B cell (primary cell): ENCODE data around the gene DPP10. TPM values are rescaled to one million over a fixed set of nuclear protein-coding genes. Genes with fewer than 3 reads are reported as not detected.

ENCODE experiments used
- ATAC-seq: fragments of 200-7000 bp; cut with Tn5 transposase; one replicate; pipeline ENCODE4 v1.10.0; 2021; ENCODE audit warnings: low read depth, mild to moderate bottlenecking, moderate number of reproducible peaks, moderate library complexity
- CTCF ChIA-PET: fragments of 350-600 bp; sonication (Branson Sonifier 250); formaldehyde crosslinking; loops from one replicate; lab custom pipeline; 2021; ENCODE audit warnings: antibody characterized with exemption, inconsistent platforms; lab: Charles Lee
- POLR2A ChIA-PET: fragments of 350-600 bp; sonication (Branson Sonifier 250); formaldehyde crosslinking; loops from one replicate; lab custom pipeline; 2021; ENCODE audit warnings: antibody characterized with exemption; lab: Charles Lee
- DNase-seq: peaks from one replicate; pipeline ENCODE4 v3.0.0; 2013
- H2AFZ ChIP-seq: 2 replicates; pipeline ENCODE4 v1.6.1; 2012; ENCODE audit warnings: mild to moderate bottlenecking, low read depth, low read length; ENCODE audit not compliant: insufficient read depth, poor library complexity, severe bottlenecking
- H3K27ac ChIP-seq, 2 donors: 1 replicate in 1 of 2; 2 replicates in 1 of 2; pipeline ENCODE4 v1.5.1; 2012 to 2013; ENCODE audit warnings: low read length in 2 of 2, mild to moderate bottlenecking in 2 of 2, moderate library complexity in 1 of 2
- H3K27me3 ChIP-seq, 4 experiments: fragments of 200-600 bp in 1 of 4; sonication (generic) in 1 of 4; replicated peaks in 1 of 4; 1 replicate in 2 of 4; 2 replicates in 2 of 4; pipeline versions ENCODE4 v1.6.1 to v1.7.0; 2013 to 2016; ENCODE audit warnings: low read length in 3 of 4, mild to moderate bottlenecking in 2 of 4, mixed read lengths in 1 of 4, moderate library complexity in 1 of 4; ENCODE audit not compliant: insufficient read depth in 4 of 4, control insufficient read depth in 3 of 4; ENCODE audit errors: control extremely low read depth in 1 of 4
- H3K36me3 ChIP-seq, 2 experiments: replicated peaks in 1 of 2; 1 replicate in 1 of 2; 2 replicates in 1 of 2; pipeline versions ENCODE4 v1.6.1 to v1.7.1; 2013; ENCODE audit warnings: low read length in 1 of 2; ENCODE audit not compliant: insufficient read depth in 2 of 2, control insufficient read depth in 1 of 2; ENCODE audit errors: control extremely low read depth in 1 of 2, extremely low read depth in 1 of 2
- H3K4me1 ChIP-seq, 2 donors: fragments of 200-600 bp in 1 of 2; sonication (generic) in 1 of 2; 1 replicate in 1 of 2; 2 replicates in 1 of 2; pipeline versions ENCODE4 v1.5.1 to v1.6.1; 2013 to 2017; ENCODE audit warnings: low read length in 2 of 2; ENCODE audit not compliant: control insufficient read depth in 2 of 2, insufficient read depth in 2 of 2
- H3K4me2 ChIP-seq: replicated peaks from 2 replicates; pipeline ENCODE3; 2012; ENCODE audit warnings: mild to moderate bottlenecking, low read depth, low read length; ENCODE audit not compliant: poor library complexity, severe bottlenecking
- H3K4me3 ChIP-seq, 5 experiments: fragments of 200-600 bp in 1 of 5; sonication (generic) in 1 of 5; 1 replicate in 3 of 5; 2 replicates in 2 of 5; pipeline versions ENCODE4 v1.5.1 to v1.7.0; 2011 to 2016; ENCODE audit warnings: low read length in 4 of 5, mild to moderate bottlenecking in 4 of 5, low read depth in 2 of 5, control low read depth in 1 of 5, moderate library complexity in 1 of 5; ENCODE audit not compliant: insufficient read depth in 1 of 5; ENCODE audit errors: control extremely low read depth in 1 of 5, extremely low read depth in 1 of 5
- H3K79me2 ChIP-seq: fragments of 200-600 bp; sonication (generic); one replicate; pipeline ENCODE4 v1.6.0; 2016; ENCODE audit warnings: low read length; ENCODE audit not compliant: control insufficient read depth, insufficient read depth
- H3K9ac ChIP-seq: fragments of 200-600 bp; sonication (generic); 2 replicates; pipeline ENCODE4 v1.6.1; 2017; ENCODE audit warnings: mild to moderate bottlenecking, low read length, moderate library complexity
- H3K9me3 ChIP-seq, 3 donors: one replicate each; pipeline versions ENCODE4 v1.6.1 to v1.7.1; 2013; ENCODE audit warnings: low read length in 2 of 3; ENCODE audit not compliant: control insufficient read depth in 2 of 3, insufficient read depth in 1 of 3; ENCODE audit errors: control extremely low read depth in 1 of 3
- H4K20me1 ChIP-seq: 2 replicates; pipeline ENCODE4 v1.6.0; 2012; ENCODE audit warnings: mild to moderate bottlenecking, low read length; ENCODE audit not compliant: insufficient read depth, control insufficient read depth, poor library complexity, severe bottlenecking
- H3K27ac Mint-ChIP-seq: one replicate; pipeline ENCODE4 v1.8.0; 2021; ENCODE audit warnings: mixed read lengths
- H3K27me3 Mint-ChIP-seq: one replicate; pipeline ENCODE4 v1.8.0; 2021; ENCODE audit warnings: mixed read lengths
- H3K4me1 Mint-ChIP-seq: one replicate; pipeline ENCODE4 v1.8.0; 2021; ENCODE audit warnings: mixed read lengths
- H3K4me3 Mint-ChIP-seq: one replicate; pipeline ENCODE4 v1.8.0; 2021; ENCODE audit warnings: mixed read lengths
- H3K9me3 Mint-ChIP-seq: one replicate; pipeline ENCODE4 v1.8.0; 2022; ENCODE audit warnings: mixed read lengths; ENCODE audit not compliant: insufficient read depth
- EZH2 ChIP-seq: IDR thresholded peaks from 2 replicates; pipeline ENCODE4 v1.6.1; 2012; ENCODE audit warnings: borderline replicate concordance, low read depth, mild to moderate bottlenecking, moderate library complexity, low read length; ENCODE audit not compliant: insufficient read depth, poor library complexity, severe bottlenecking
- WGBS: methylation state at CpG from one replicate; pipeline ENCODE4 v1.1.5; 2013; ENCODE audit warnings: missing lambda C conversion rate; ENCODE audit not compliant: insufficient coverage; 5-methylcytosine and 5-hydroxymethylcytosine counted together
- intact Hi-C: fragments of 100-400 bp; cut with micrococcal nuclease; formaldehyde crosslinking; loops from one replicate; pipeline ENCODE4 v1.10.0; 2022
- polyA plus RNA-seq: library from polyadenylated mRNA; depleted of rRNA; stranded (reverse); fragments of >200 nt; gene quantifications from 2 replicates; pipeline ENCODE4 v1.2.3, GENCODE V29; 2012
- total RNA-seq, 2 donors: library from RNA; stranded (reverse); fragments of 120-200 nt in 1 of 2; gene quantifications; 1 replicate in 1 of 2; 2 replicates in 1 of 2; pipeline versions ENCODE4 v1.2.3 to v1.2.4, GENCODE V29; 2013 to 2022
- TF ChIP-seq, protein P1 (sequence below): fragments of 200-600 bp; IDR thresholded peaks from one replicate; pipeline ENCODE4 v1.8.0; 2022; ENCODE audit warnings: antibody characterized with exemption, mild to moderate bottlenecking

Gene DPP10
- total and polyA plus RNA-seq, 2 donors (not counting 1 experiment from before 2014, with no cell fraction given) = not detected

DNA sequence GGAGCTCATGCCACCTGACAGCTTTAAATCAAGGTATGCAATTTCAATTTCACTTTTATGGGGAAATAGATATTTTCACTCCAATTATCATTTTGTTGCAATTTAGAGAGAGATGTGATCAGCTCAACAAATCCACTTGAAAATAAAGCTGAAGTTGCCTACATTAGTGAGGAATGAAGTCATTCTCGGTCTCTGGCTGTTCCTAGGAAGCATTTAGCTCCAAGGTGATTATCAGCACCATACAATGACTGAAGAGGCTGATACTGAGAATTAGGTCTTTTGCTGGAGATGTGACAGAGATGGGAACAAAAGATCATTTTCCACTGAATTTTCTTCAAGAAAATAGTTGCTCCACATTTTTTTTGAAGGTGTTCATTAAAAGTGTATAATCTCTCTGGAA, 1303.7 kb downstream of the DPP10 start:
- intact Hi-C loops = no loop called here
- ATAC-seq = no peak
- Histone ChIP-seq H3K9me3 (no peaks in the 10 kb centered on the region), H3K27me3 (no peaks in the 10 kb centered on the region), H3K36me3 (no peaks in the 10 kb centered on the region), H2AFZ (no peak overlapping the region), H3K4me1 (no peaks in the 10 kb centered on the region), H3K4me3 (no peak overlapping the region), H3K4me2 (no peak overlapping the region), H3K9ac (no peak overlapping the region), H3K27ac (no peak overlapping the region), H4K20me1 (no peaks in the 10 kb centered on the region), H3K79me2 (no peaks in the 10 kb centered on the region)
- Mint-ChIP-seq H3K27ac (no peak overlapping the region), H3K4me1 (no peaks in the 10 kb centered on the region), H3K9me3 (no peaks in the 10 kb centered on the region), H3K27me3 (no peaks in the 10 kb centered on the region), H3K4me3 (no peak overlapping the region)
- DNase-seq = no peak
- POLR2A ChIA-PET = no interaction called here
- CTCF ChIA-PET = no interaction called here
- WGBS = 60% methylated on average over 1 of the region's 1 CpG
- no peak for TF ChIP-seq EZH2
- TF ChIP-seq, protein P1, sequence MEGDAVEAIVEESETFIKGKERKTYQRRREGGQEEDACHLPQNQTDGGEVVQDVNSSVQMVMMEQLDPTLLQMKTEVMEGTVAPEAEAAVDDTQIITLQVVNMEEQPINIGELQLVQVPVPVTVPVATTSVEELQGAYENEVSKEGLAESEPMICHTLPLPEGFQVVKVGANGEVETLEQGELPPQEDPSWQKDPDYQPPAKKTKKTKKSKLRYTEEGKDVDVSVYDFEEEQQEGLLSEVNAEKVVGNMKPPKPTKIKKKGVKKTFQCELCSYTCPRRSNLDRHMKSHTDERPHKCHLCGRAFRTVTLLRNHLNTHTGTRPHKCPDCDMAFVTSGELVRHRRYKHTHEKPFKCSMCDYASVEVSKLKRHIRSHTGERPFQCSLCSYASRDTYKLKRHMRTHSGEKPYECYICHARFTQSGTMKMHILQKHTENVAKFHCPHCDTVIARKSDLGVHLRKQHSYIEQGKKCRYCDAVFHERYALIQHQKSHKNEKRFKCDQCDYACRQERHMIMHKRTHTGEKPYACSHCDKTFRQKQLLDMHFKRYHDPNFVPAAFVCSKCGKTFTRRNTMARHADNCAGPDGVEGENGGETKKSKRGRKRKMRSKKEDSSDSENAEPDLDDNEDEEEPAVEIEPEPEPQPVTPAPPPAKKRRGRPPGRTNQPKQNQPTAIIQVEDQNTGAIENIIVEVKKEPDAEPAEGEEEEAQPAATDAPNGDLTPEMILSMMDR = no peak

DNA sequence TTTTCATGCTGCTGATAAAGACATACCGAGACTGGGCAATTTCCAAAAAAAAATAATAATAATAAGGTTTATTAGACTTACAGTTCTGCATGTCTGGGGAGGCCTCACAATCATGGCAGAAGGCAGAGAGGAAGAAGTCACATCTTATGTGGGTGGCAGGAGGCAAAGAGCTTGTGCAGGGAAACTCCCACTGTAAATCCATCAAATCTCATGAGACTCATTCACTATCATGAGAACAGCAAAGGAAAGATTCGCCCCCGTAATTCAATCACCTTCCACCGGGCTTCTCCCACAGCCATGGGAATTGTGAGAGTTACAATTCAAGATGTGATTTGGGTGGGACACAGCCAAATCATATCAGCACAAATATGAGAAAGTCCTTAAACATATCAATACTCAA, 1314.8 kb downstream of the DPP10 start:
- no peaks in the 10 kb centered on the region for H3K4me1 ChIP-seq
- no peak for ATAC-seq
- no CpG with 5 or more reads among the region's 4 CpGs for WGBS

More for the DNA sequence above, 1314.8 kb downstream of the DPP10 start:
- H3K27me3 Mint-ChIP-seq = no peaks in the 10 kb centered on the region
- intact Hi-C loops = no loop called here
- H3K27ac Mint-ChIP-seq = no peak overlapping the region
- no peaks in the 10 kb centered on the region for H3K36me3 ChIP-seq
- ChIA-PET CTCF (no interaction called here), POLR2A (no interaction called here)
- no peaks in the 10 kb centered on the region for H3K9me3 ChIP-seq
- H3K79me2 ChIP-seq = no peaks in the 10 kb centered on the region
- no peaks in the 10 kb centered on the region for H3K4me1 Mint-ChIP-seq
- H3K9ac ChIP-seq = no peak overlapping the region
- no peak for TF ChIP-seq EZH2
- TF ChIP-seq, protein P1 = no peak
- H4K20me1 ChIP-seq = no peaks in the 10 kb centered on the region
- no peaks in the 10 kb centered on the region for H3K9me3 Mint-ChIP-seq
- H3K27me3 ChIP-seq = no peaks in the 10 kb centered on the region
- no peak overlapping the region for H3K27ac ChIP-seq
- H3K4me2 ChIP-seq = no peak overlapping the region
- no peak for DNase-seq
- H2AFZ ChIP-seq = no peak overlapping the region
- H3K4me3 ChIP-seq = no peak overlapping the region
- H3K4me3 Mint-ChIP-seq = no peak overlapping the region
